Astrocyte of the spinal cord (primary cell): ENCODE results near the gene GRM8.

Experiments
- DNase-seq: peaks from one replicate; pipeline ENCODE4 v3.0.0; 2011; ENCODE audit warnings: low read depth, low spot score
- H3K4me3 ChIP-seq: 2 replicates; pipeline ENCODE4 v1.5.1; 2011; ENCODE audit warnings: low read depth, mild to moderate bottlenecking, low read length, moderate library complexity
- in situ Hi-C: cut with HindIII; loops from 2 replicates; pipeline ENCODE4 v1.10.0; 2017; ENCODE audit warnings: low sequenced_read_pairs
- TF ChIP-seq, protein P1 (sequence below): IDR thresholded peaks from 2 replicates; pipeline ENCODE4 v1.5.1; 2012; ENCODE audit warnings: low read depth, mild to moderate bottlenecking, low read length, inconsistent platforms

The GRM8 gene

DNA sequence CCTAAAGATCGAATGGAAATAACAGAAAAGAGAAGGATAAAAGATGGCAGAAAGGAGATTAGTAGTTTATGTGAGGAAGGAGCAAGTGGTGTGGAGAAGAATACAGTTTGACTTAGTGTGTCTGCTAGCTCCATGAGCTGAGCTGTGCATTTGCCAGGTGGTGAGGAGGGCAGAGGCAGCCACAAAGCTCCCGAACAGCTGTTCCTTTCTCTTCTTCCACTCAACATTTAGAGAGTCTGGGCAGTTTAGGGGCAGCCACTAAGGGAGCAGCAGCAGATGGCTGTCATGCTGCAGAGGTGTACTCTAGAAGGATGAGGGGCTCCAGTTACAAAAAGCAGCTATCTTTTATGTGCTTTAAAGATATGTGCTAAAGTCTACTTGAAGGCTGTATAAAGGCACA, 674.4 kb downstream of the GRM8 start:
- TF ChIP-seq, protein P1, sequence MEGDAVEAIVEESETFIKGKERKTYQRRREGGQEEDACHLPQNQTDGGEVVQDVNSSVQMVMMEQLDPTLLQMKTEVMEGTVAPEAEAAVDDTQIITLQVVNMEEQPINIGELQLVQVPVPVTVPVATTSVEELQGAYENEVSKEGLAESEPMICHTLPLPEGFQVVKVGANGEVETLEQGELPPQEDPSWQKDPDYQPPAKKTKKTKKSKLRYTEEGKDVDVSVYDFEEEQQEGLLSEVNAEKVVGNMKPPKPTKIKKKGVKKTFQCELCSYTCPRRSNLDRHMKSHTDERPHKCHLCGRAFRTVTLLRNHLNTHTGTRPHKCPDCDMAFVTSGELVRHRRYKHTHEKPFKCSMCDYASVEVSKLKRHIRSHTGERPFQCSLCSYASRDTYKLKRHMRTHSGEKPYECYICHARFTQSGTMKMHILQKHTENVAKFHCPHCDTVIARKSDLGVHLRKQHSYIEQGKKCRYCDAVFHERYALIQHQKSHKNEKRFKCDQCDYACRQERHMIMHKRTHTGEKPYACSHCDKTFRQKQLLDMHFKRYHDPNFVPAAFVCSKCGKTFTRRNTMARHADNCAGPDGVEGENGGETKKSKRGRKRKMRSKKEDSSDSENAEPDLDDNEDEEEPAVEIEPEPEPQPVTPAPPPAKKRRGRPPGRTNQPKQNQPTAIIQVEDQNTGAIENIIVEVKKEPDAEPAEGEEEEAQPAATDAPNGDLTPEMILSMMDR: no peak
- in situ Hi-C loops: no loop called here
- DNase-seq: no peak
- H3K4me3 ChIP-seq: no peak overlapping the region

DNA sequence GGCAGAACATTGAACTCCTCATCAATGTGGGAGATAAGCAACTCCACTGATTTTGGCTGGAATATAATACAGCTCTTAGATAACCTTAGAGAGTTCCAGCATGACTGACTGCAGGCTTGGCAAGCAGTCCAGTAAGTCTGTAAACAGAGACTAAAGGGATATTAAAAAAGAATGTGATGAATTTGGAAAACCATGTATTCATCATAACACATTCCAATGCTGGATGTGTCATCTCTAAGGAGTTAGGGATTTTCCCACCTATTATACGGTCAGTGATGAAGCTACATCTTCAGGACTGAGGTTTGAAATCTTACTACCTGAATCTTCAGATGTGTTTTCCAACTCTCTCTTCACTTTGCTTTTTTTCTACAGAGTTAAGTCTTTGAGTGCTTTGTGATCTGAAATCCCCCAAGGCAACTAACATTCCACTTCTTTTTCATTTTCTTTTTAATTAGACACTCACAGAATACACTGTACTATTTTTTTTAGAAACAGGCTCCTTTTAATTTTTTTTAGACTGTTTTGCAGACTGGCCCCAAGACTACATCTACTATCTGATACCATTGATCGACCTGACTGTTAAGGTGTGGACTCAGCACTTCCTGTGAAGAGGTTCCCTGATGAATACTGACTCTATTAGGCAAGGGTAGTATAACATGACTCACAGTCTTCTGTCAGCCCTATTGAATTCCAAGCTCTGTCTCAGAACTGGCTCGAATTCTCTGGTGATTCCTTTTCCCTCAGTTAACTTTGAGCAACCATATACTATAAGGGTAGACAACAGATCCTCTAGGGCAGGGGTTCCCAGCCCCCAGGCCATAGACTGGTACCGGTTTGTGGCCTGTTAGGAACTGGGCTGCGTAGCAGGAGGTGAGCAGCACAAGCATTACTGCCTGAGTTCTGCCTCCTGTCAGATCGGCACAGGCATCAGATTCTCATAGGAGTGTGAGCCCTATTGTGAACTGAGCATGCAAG, 678.2 kb downstream of the GRM8 start:
- TF ChIP-seq, protein P1: no peak
- peak; percentile 53 for DNase-seq
- in situ Hi-C loops: no loop called here
- no peak overlapping the region for H3K4me3 ChIP-seq

DNA sequence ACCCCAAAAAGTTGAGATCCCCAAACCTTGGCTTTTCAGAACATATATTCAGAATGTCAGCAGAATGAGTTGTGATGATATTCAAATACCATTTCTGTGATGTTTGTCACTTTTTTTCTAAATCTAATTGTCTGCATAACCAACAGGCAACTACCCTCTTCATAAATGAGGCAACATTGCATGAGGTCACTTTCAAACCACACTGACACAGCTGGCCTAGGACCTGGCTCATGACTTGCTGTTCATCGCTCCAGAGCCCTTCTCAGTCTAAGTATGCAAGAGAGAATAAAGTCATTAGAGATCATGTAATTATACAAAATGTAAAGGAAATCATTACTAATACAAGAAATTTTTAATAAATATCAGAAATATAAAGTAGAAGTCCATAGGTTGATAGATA, 681.9 kb downstream of the GRM8 start:
- H3K4me3 ChIP-seq: no peak overlapping the region
- TF ChIP-seq, protein P1: no peak
- in situ Hi-C loops: no loop called here
- DNase-seq: no peak

DNA sequence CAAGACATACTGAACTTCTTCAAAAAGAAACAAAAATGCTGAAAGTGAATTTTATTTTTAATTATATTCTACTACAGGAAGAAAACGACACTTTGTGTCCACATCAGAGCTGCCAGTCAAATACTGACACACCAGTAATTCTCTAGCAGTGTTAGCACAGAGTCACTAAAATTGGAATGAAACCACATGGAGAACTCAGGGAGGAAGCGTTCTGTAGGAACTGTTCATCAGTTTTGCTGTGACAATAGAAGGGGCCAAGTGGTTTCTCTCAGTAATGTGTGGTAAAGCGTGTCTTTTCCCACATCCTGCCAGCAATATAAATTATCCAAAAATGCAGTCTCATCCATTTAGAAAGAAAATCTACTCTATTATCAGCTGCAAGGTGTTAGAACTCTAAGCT, 683.3 kb downstream of the GRM8 start:
- in situ Hi-C loops: no loop called here
- TF ChIP-seq, protein P1: no peak
- DNase-seq: no peak
- no peak overlapping the region for H3K4me3 ChIP-seq

GRCh38 chr7:126557271-126557670, 695.5 kb downstream of the GRM8 start:
- in situ Hi-C loops: no loop called here
- no peak for DNase-seq
- TF ChIP-seq, protein P1: no peak
- no peak overlapping the region for H3K4me3 ChIP-seq

GRCh38 chr7:126541406-126541805, 711.3 kb downstream of the GRM8 start:
- no peak overlapping the region for H3K4me3 ChIP-seq
- in situ Hi-C loops: no loop called here
- DNase-seq: no peak
- TF ChIP-seq, protein P1: no peak
